Immature natural killer cell (primary cell): ENCODE measurements around the gene TAC3. TPM values are rescaled to one million over a fixed set of nuclear protein-coding genes. Genes with fewer than 3 reads are reported as not detected.

Experiments used
- DNase-seq, 3 donors: peaks; one replicate each; pipeline ENCODE4 v3.0.0; 2022; ENCODE audit warnings: mixed read lengths in 1 of 3
- H3K27ac Mint-ChIP-seq, 6 donors: one replicate each; pipeline ENCODE4 v1.8.0; 2020; ENCODE audit warnings: mixed read lengths in 6 of 6, mild to moderate bottlenecking in 5 of 6, inconsistent platforms in 4 of 6, moderate library complexity in 3 of 6
- H3K27me3 Mint-ChIP-seq, 3 donors: one replicate each; pipeline ENCODE4 v1.8.0; 2020 to 2021; ENCODE audit warnings: low read depth in 3 of 3, mild to moderate bottlenecking in 3 of 3, mixed read lengths in 3 of 3, moderate library complexity in 3 of 3, inconsistent platforms in 1 of 3
- H3K36me3 Mint-ChIP-seq, 3 donors: one replicate each; pipeline ENCODE4 v1.8.0; 2020; ENCODE audit warnings: mixed read lengths in 3 of 3, inconsistent platforms in 2 of 3, mild to moderate bottlenecking in 2 of 3
- H3K4me1 Mint-ChIP-seq, 2 donors: one replicate each; pipeline ENCODE4 v1.8.0; 2020; ENCODE audit warnings: inconsistent platforms in 2 of 2, mild to moderate bottlenecking in 2 of 2, mixed read lengths in 2 of 2, moderate library complexity in 1 of 2
- H3K4me3 Mint-ChIP-seq, 5 donors: one replicate each; pipeline ENCODE4 v1.8.0; 2020; ENCODE audit warnings: mild to moderate bottlenecking in 5 of 5, mixed read lengths in 5 of 5, inconsistent platforms in 3 of 5, moderate library complexity in 3 of 5
- H3K9me3 Mint-ChIP-seq, 6 donors: one replicate each; pipeline ENCODE4 v1.8.0; 2020; ENCODE audit warnings: mild to moderate bottlenecking in 6 of 6, mixed read lengths in 6 of 6, inconsistent platforms in 4 of 6, moderate library complexity in 3 of 6
- polyA plus RNA-seq, 3 donors: library from polyadenylated mRNA; unstranded; fragments of 300-500 nt; fragmentation: Illumina TruSeq; gene quantifications; one replicate each; pipeline ENCODE4 v1.2.3, GENCODE V29; 2021

The TAC3 gene
- polyA plus RNA-seq, 3 donors from 2014 or later: not detected

DNA sequence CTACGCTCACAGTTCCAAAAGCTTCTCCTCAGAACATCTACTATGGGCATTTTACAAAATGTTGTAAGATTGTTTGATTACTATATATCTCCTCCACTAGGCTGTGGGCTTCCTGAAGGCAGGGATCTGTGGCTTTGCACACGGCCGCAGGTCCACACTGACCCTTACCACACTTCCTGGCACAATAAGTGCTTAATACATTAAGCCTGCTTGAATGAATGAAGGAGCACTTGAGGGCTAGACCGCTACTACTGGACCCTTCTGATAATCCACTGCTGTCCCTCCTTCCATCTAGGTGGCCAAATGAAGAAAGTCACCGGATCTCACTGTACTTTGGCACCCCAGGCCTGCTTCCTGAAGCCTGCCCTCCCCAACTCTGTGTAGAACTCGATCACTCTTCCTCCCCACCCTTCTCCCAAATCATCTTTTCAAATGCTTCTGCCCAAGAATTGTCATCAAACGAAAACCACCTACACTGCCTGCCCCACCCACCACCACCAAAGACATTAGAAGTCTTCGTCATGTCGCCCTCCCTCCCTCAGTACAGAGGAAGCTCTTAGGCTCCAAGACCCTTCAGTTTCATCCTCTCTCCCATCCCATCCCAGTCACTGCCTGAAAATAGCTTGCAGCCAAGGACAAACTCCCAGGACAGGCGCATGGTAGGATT lies 9.4 kb downstream of the TAC3 start:
- Mint-ChIP-seq H3K4me3 (peak overlapping the region; percentile 88 to 92 (median 89)), H3K4me1 (peaks cover 34 to 53% of the 10 kb centered on the region in 2 donors), H3K27me3 (peaks cover 2 to 6% (median 3%) of the 10 kb centered on the region in 3 donors), H3K36me3 (peaks cover 4 to 21% (median 8%) of the 10 kb centered on the region in 3 donors), H3K27ac (peak overlapping the region; percentile 85 to 92 (median 88)), H3K9me3 (no peaks in the 10 kb centered on the region)
- no peak for DNase-seq

DNA sequence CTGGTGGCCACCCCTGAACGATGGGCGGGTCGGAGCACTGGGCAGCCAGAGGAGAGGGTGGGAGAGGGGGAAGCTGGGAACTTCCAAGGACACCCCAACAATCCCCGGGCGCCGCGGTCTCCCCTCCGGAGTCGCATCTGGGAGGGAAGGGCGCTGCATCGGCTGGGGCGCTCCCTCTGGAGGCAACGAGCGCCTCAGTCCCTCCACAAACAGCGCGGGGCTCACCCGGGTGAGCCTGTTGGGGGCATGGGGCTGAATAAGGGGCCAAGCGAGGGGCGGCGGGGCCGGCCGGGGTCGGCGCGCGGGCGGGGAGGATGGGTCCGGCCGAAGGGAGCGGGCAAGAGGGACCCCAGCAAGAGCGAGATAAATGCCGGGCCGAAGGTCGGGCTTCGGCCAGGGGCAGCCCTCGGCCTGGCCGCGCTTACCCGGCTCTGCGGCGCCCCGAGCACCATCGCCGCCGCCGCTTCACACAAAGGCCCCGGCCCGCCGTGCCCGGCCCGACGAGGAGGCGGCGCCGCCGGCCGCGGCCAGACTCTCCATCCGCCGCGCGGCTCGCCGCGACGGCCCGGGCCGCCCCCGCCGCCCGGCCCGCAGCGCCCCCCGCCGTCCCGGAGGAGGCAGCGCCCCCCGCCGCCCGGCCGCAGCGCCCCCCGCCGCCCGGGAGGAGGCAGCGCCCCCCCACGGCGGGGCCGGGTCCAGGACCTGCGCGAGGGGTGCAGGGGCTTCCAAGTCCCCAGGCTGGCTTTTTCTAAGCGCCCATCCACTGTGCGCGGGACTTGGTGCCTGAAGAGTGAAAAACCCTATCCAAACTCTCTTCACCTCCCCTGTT lies 10.1 kb downstream of the TAC3 start, which contains the start of gene ZBTB39:
TSS of gene ZBTB39 (minus strand) at position 567 of the 829 bp plus-strand sequence. CDS start 1,629 bp downstream, outside the sequence.
- peaks cover 2 to 6% (median 3%) of the 10 kb centered on the region in 3 donors for H3K27me3 Mint-ChIP-seq
- peaks cover 37 to 59% of the 10 kb centered on the region in 2 donors for H3K4me1 Mint-ChIP-seq

GRCh38 chr12:57004651-57005050 lies 11.7 kb downstream of the TAC3 start:
- DNase-seq: no peak
- H3K9me3 Mint-ChIP-seq: no peaks in the 10 kb centered on the region
- H3K4me3 Mint-ChIP-seq: peak overlapping the region in 4 of 5 donors; percentile 89 to 93 (median 92)
- H3K36me3 Mint-ChIP-seq: peaks cover 8 to 24% (median 8%) of the 10 kb centered on the region in 3 donors
- H3K4me1 Mint-ChIP-seq: peaks cover 37 to 73% of the 10 kb centered on the region in 2 donors
- peak overlapping the region in 2 of 6 donors; percentile 85 to 95 for H3K27ac Mint-ChIP-seq
- H3K27me3 Mint-ChIP-seq: peaks cover 2 to 6% (median 3%) of the 10 kb centered on the region in 3 donors

More for the DNA sequence above, 10.1 kb downstream of the TAC3 start, which contains the start of gene ZBTB39:
- Mint-ChIP-seq H3K9me3 (no peaks in the 10 kb centered on the region), H3K4me3 (peak within 1 kb of the TSS; percentile 89 to 93 (median 93)), H3K27ac (peak within 1 kb of the TSS; percentile 85 to 95 (median 91)), H3K36me3 (peaks cover 8 to 21% (median 8%) of the 10 kb centered on the region in 3 donors)
- DNase-seq: peak; percentile 64 to 75 (median 72)

DNA sequence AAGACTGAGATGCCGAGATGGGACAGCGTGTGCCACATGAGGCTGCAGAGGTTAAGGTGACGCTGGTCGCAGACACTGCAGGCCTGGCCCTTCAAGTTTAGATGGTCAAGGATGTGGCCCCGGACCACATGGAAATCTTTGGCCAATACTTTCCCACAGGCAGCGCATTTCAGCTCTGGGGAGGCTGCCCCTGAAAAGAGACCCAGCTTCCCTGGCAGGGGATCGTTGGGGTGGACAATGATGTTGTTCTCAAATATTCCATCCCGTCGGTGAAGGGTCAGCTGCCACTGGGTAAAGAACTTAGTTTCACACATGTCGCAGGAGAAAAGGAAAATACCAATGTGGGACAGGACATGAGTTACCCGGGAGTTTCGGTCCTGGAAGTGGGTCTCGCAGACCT lies 12.9 kb downstream of the TAC3 start:
- peaks cover 2 to 6% (median 3%) of the 10 kb centered on the region in 3 donors for H3K27me3 Mint-ChIP-seq
- H3K4me3 Mint-ChIP-seq: peak overlapping the region in 1 of 5 donors; percentile 11
- peaks cover 41 to 86% of the 10 kb centered on the region in 2 donors for H3K4me1 Mint-ChIP-seq
- H3K36me3 Mint-ChIP-seq: peaks cover 8 to 27% (median 13%) of the 10 kb centered on the region in 3 donors
- DNase-seq: no peak
- no peaks in the 10 kb centered on the region for H3K9me3 Mint-ChIP-seq
- H3K27ac Mint-ChIP-seq: no peak overlapping the region

GRCh38 chr12:57001448-57001906 lies 14.9 kb downstream of the TAC3 start:
- Mint-ChIP-seq H3K4me3 (no peak overlapping the region), H3K4me1 (peaks cover 27 to 67% of the 10 kb centered on the region in 2 donors), H3K27me3 (peaks cover 0 to 1% (median 0%) of the 10 kb centered on the region in 3 donors), H3K27ac (no peak overlapping the region), H3K36me3 (peaks cover 8 to 30% (median 13%) of the 10 kb centered on the region in 3 donors), H3K9me3 (no peaks in the 10 kb centered on the region)
- DNase-seq: peak; percentile 40 to 52 (median 48)

DNA sequence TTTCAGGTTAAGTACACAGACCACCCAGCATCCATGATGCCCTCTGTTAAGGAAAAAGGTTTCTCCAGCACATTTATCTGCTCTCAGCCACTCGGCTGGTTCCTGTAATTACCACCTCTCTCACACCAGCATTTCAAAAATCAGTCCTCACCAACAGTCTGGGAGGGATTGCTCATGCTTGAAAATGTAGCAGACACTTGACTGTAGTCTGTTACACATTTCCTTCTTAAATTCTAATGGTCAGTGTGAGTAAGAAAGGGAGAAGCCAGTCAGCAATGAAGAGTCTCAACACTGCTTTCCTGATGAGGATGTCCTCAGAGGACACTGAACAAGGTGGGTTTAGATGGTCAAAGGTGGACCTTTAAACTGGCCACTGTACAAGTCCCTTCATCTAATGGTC lies 15.9 kb downstream of the TAC3 start:
- no peak for DNase-seq
- Mint-ChIP-seq H3K27ac (peak overlapping the region in 1 of 6 donors; percentile 10), H3K4me1 (peaks cover 21 to 61% of the 10 kb centered on the region in 2 donors), H3K36me3 (peaks cover 8 to 30% (median 20%) of the 10 kb centered on the region in 3 donors), H3K4me3 (no peak overlapping the region), H3K27me3 (peaks cover 0 to 1% (median 0%) of the 10 kb centered on the region in 3 donors), H3K9me3 (no peaks in the 10 kb centered on the region)

- Mint-ChIP-seq H3K27ac (no peak overlapping the region), H3K36me3 (peaks cover 12 to 30% (median 23%) of the 10 kb centered on the region in 3 donors), H3K27me3 (peaks cover 0 to 1% (median 0%) of the 10 kb centered on the region in 3 donors), H3K9me3 (no peaks in the 10 kb centered on the region), H3K4me1 (peaks cover 13 to 51% of the 10 kb centered on the region in 2 donors), H3K4me3 (no peak overlapping the region)
- DNase-seq: no peak
Measured at GRCh38 chr12:56999456-56999855, 16.9 kb downstream of the TAC3 start.

GRCh38 chr12:56998981-56999380 lies 17.3 kb downstream of the TAC3 start:
- H3K27me3 Mint-ChIP-seq: peaks cover 0 to 1% (median 0%) of the 10 kb centered on the region in 3 donors
- no peak for DNase-seq
- no peak overlapping the region for H3K27ac Mint-ChIP-seq
- H3K4me1 Mint-ChIP-seq: peaks cover 11 to 46% of the 10 kb centered on the region in 2 donors
- H3K4me3 Mint-ChIP-seq: no peak overlapping the region
- H3K36me3 Mint-ChIP-seq: peaks cover 12 to 26% (median 20%) of the 10 kb centered on the region in 3 donors
- H3K9me3 Mint-ChIP-seq: no peaks in the 10 kb centered on the region

DNA sequence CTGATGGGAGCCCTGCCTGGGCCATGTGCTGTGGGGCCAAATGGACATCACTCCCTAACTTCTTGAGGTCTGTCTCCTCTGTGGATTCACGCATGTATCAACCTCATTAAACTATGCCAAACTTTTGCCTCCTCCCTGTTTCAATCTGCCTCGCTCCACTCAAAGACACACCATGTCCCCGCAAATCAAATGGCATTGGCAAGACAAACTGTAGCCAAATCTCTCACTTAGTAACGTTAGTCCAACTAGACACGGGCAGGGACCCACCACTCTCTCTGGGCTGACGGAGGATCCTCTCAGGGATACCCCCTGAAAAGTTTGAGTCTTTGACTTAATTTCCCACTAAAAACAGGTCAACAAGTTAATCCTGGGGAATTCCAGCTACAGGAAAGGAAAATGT lies 18.0 kb downstream of the TAC3 start:
- Mint-ChIP-seq H3K4me3 (no peak overlapping the region), H3K4me1 (peaks cover 10 to 41% of the 10 kb centered on the region in 2 donors), H3K36me3 (peaks cover 8 to 20% (median 19%) of the 10 kb centered on the region in 3 donors), H3K27me3 (peaks cover 0 to 1% (median 0%) of the 10 kb centered on the region in 3 donors), H3K27ac (no peak overlapping the region), H3K9me3 (no peaks in the 10 kb centered on the region)
- DNase-seq: no peak

- Mint-ChIP-seq H3K4me1 (peaks cover 7 to 33% of the 10 kb centered on the region in 2 donors), H3K9me3 (no peaks in the 10 kb centered on the region), H3K27me3 (peaks cover 0 to 2% (median 1%) of the 10 kb centered on the region in 3 donors), H3K36me3 (peaks cover 8 to 15% (median 9%) of the 10 kb centered on the region in 3 donors), H3K4me3 (no peak overlapping the region), H3K27ac (no peak overlapping the region)
- DNase-seq: no peak
Measured at GRCh38 chr12:56996793-56997545, 19.4 kb downstream of the TAC3 start.

- Mint-ChIP-seq H3K27ac (peak overlapping the region in 1 of 6 donors; percentile 0), H3K4me1 (peaks cover 8 to 32% of the 10 kb centered on the region in 2 donors), H3K27me3 (peaks cover 0 to 5% (median 2%) of the 10 kb centered on the region in 3 donors), H3K9me3 (no peaks in the 10 kb centered on the region), H3K36me3 (peaks cover 5 to 15% (median 9%) of the 10 kb centered on the region in 3 donors), H3K4me3 (no peak overlapping the region)
- DNase-seq: no peak
Measured at GRCh38 chr12:56995930-56996496, 20.3 kb downstream of the TAC3 start.

DNA sequence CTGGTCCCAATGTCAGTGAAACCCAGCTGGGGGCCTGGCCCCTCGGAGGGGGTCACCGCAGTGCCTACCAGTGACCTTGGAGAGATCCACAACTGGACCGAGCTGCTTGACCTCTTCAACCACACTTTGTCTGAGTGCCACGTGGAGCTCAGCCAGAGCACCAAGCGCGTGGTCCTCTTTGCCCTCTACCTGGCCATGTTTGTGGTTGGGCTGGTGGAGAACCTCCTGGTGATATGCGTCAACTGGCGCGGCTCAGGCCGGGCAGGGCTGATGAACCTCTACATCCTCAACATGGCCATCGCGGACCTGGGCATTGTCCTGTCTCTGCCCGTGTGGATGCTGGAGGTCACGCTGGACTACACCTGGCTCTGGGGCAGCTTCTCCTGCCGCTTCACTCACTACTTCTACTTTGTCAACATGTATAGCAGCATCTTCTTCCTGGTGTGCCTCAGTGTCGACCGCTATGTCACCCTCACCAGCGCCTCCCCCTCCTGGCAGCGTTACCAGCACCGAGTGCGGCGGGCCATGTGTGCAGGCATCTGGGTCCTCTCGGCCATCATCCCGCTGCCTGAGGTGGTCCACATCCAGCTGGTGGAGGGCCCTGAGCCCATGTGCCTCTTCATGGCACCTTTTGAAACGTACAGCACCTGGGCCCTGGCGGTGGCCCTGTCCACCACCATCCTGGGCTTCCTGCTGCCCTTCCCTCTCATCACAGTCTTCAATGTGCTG lies 21.0 kb downstream of the TAC3 start:
- Mint-ChIP-seq H3K36me3 (peaks cover 5 to 15% (median 9%) of the 10 kb centered on the region in 3 donors), H3K27ac (no peak overlapping the region), H3K27me3 (peaks cover 0 to 5% (median 2%) of the 10 kb centered on the region in 3 donors), H3K9me3 (no peaks in the 10 kb centered on the region), H3K4me1 (peaks cover 8 to 27% of the 10 kb centered on the region in 2 donors), H3K4me3 (no peak overlapping the region)
- no peak for DNase-seq
